ENCODE results near the gene SREK1. TPM values are rescaled to one million over a fixed set of nuclear protein-coding genes. Genes with fewer than 3 reads are reported as not detected.
A peak's percentile ranks its signal among the peaks of the same experiment; 100 is the strongest.

Gene SREK1
- polyA plus RNA-seq, 4 donors: 135 to 170 (median 155) TPM

DNA sequence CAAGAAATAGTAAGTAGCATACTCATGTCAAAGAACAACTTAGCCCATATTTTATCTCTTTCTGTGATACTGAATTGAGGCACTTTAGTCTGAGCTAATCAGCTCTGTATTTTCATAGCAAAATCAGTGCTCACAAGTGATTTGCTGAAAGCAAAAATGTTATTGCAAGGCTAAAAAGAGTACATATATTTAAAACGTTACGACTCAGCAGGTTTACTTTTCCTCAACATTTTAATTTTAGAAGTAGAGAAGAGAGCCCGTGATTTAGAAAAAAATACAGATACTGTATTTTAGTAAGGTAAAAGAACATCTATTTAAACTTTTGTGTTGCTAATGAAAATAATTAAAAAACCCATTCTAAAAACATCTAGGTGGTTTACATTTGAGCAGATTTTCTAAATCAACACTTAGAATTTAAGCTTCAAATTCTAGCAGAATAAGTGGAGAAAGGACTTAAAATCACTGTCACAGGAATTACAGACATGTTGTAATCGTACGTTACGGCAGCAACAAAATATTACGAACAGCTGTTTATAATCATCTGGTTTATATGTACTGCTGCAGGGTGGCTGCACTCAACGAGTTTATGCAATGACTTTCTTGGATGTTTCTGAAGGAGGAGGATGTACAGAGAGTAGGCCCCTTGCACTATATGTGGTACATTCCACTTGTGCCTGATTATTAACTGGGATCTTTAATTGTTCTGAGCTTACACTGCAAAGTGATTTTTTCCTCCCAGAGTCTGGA lies 20.1 kb downstream of the SREK1 start:
- DNase-seq (ENCODE audit: low read depth in 4 of 4, low spot score in 3 of 4): no peak

DNA sequence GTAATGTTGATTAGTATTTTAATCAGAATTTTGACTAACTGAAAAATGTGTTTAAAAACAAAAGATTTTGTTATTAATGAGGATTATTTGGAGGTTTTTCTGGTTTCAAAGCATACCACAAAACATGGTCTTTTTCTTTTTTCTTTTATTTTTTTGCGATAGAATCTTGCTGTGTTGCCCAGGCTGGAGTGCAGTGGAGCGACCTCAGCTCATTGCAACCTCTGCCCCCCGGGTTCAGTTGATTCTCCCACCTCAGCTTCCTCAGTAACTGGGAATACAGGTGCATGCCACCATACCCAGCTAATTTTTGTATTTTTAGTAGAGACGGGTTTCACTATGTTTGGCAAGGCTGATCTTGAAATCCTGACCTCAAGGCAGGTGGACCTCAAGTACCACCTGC lies 24.1 kb downstream of the SREK1 start:
- no peak for DNase-seq (ENCODE audit: low read depth in 4 of 4, low spot score in 3 of 4)

DNA sequence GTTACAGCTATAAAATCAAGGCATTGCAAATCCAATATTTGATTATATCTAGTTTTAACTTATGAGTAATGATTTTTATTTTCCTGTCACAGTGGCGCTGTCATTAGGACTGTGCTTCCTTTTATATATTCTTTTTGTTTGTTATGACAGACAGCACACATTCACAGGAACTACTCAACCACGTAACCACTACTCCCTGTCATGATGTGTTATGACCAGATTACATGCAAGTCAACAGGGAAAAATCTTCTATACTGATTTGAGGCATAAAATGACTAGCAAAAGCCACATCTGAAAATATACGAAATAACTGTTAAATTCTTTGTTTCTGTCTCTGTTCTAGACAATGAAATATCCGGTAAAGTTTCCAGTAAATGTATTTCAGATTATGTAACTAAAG lies 25.4 kb downstream of the SREK1 start:
- no peak for DNase-seq (ENCODE audit: low read depth in 4 of 4, low spot score in 3 of 4)

DNA sequence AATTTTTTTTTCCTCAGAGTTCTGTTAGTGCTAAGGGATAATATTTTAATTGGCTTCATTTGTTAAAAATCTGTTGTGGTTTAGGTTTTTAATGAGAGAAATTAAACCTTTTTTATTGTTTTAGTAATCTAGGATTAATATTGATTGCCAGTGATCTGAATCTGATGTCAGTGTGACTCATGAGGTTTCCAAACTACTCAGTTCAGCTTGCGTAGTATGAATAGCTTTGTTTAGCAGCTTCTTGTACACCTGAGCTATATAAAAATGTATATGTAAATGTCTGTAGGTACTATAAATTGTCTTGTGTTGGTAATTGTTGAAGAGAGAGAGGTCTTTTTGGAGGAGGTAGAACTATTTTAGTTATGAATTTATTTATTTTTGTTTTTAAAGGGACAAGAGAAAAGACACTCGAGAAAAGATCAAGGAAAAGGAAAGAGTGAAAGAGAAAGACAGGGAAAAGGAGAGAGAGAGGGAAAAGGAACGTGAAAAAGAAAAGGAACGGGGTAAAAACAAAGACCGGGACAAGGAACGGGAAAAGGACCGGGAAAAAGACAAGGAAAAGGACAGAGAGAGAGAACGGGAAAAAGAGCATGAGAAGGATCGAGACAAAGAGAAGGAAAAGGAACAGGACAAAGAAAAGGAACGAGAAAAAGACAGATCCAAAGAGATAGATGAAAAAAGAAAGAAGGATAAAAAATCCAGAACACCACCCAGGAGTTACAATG lies 26.3 kb downstream of the SREK1 start:
- DNase-seq (ENCODE audit: low read depth in 4 of 4, low spot score in 3 of 4): no peak

GRCh38 chr5:66171349-66172344 lies 27.5 kb downstream of the SREK1 start:
- DNase-seq (ENCODE audit: low read depth in 4 of 4, low spot score in 3 of 4): peak in 3 of 4 donors; percentile 26 to 31 (median 26)

GRCh38 chr5:66174338-66174737 lies 30.2 kb downstream of the SREK1 start:
- DNase-seq (ENCODE audit: low read depth in 4 of 4, low spot score in 3 of 4): no peak

DNA sequence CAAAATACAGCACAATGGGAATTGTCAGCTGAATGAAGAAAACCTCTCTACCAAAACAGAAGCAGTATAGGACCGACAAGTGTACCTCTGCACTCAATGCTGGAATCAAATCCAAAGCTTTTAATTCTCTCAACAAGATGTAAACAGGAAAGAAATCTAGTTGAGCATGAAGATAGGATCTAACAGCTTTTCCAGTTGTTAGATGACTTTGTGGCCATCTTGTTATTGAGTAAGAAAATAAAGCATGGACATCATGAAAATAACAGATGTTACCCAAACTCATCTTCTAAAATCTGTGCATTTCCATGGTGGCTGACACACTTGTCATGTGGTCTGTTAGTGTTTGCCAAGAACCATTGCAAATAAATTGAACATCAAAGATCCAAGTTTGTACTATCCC lies 34.7 kb downstream of the SREK1 start:
- DNase-seq (ENCODE audit: low read depth in 4 of 4, low spot score in 3 of 4): no peak

DNA sequence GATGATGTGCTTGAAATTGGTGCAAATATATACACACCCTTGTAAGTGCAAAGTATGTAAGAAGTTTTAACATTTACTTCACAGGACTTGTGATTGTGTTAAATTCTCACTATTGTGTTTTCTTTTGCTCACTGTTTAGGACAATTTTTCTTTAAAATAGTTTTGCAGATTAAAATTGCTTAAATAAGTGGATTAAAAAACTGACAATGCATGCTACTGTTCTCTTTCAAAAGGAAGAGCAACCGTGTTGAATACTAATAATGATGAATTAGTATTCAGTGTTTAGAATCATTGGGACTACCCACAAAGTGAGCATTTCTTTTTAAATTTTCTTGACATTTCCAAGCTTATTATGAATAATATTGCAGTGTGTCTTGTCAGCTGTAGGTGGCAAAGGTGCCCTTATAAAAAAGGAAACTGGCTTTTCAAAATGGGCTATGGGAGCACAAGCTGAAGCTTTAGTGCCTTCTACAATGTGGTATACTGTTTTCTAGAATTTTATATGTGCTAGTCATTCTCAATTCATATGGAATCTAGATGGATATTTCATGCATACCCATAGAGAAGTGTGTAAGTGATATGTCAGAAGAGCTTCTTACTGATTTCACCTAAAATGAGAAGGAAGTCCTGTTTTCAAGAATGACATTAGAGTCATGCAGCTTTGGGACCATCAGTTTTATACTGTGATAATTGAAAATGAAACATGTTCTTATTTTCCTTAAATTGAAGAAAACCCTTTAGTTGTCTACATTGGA lies 35.4 kb downstream of the SREK1 start:
- no peak for DNase-seq (ENCODE audit: low read depth in 4 of 4, low spot score in 3 of 4)

DNA sequence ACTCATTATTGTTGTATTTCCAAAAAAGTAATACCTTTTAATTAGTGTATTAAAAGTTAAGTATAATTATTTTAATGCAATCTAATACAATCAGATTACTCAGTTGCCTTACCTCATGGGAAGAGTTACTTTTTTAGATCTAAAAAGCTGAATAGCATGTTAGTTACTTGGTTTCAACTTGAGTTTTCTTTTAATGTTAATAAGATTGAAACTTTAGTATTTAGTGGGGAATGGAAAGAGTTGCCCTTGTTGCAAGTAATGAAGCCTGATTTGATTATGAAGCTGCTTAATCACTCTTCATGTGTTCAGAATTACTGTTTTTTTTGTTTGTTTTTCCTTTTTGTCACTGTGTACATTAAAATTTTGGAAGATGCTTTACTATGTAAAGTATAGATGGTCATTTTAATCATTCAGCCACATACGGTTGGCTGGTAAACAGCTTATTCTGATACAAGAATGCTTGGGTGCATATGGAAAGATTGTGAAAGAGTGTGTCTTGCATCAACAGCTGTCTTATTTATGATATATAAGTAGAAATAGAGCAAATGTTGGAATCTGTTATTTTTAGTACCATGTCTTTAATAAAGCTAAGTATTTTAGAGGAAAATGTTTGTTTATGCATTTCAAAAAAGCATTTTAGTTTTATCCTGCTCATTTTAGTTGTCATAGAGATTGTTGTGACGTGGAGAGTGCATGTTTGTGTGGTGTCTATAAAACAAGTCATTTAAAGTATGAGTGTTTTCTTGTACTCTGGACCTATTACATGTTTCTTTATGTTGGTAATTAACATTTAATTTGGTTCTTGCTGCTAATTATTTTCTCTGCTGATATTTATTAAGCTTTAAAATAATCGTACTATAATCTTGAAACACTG lies 36.4 kb downstream of the SREK1 start:
- peak in 1 of 4 donors; percentile 7 for DNase-seq (ENCODE audit: low read depth in 4 of 4, low spot score in 3 of 4)

- DNase-seq (ENCODE audit: low read depth in 4 of 4, low spot score in 3 of 4): no peak
Observed at GRCh38 chr5:66186108-66186507, 42.0 kb downstream of the SREK1 start.

GRCh38 chr5:66193419-66193818 lies 49.3 kb downstream of the SREK1 start:
- DNase-seq (ENCODE audit: low read depth in 4 of 4, low spot score in 3 of 4): no peak

DNA sequence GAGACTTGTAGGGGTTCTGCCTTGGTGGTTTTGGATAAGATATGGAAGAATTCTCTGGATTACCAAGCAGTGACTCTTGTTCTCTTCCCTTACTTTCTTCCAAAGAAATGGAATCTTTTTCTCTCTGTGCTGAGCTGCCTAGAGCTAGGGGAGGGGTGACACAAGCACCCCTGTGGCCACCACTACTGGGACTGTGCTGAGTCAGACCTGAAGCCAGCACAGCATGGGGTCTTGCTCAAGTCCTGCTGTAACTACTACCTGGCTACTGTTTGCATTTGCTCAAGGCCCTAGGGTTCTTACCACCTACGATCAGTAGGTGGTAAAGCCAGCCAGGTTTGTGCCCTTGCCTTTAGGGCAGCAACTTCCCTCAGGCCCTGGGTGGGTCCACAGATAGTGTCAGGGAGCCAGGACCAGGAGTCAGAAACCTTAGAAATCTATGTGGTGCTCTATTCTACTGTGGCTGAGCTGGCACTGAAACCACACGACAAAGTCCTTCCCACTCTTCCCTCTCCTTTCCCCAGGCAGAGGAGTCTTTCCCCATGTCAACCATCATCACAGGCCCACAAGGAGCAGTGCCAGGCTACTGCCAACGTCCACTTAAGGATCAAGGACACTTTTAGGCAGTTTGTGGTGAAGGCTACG lies 53.8 kb downstream of the SREK1 start:
- DNase-seq (ENCODE audit: low read depth in 4 of 4, low spot score in 3 of 4): no peak

DNA sequence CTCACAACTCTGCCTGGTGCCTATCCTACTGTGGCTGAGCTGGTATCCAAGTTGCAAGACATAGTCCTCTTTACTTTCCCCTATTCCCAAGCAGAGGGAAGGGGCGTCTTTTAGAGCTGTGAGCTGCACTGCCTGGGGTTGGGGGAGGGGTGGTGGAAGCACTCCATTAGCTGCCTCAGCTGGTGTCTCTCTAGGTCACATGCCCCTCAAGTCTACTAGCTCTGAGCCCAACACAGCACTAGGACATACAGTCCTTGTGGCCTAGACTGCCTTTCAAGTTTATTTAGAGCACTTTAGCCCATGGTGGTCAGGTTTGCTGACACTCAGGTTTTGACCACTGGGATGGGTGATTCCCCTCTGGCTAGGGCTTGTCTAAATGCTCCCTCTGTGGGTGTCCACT lies 54.7 kb downstream of the SREK1 start:
- no peak for DNase-seq (ENCODE audit: low read depth in 4 of 4, low spot score in 3 of 4)

GRCh38 chr5:66203531-66203930 lies 59.4 kb downstream of the SREK1 start:
- no peak for DNase-seq (ENCODE audit: low read depth in 4 of 4, low spot score in 3 of 4)

GRCh38 chr5:66206465-66206864 lies 62.4 kb downstream of the SREK1 start:
- no peak for DNase-seq (ENCODE audit: low read depth in 4 of 4, low spot score in 3 of 4)

- peak; percentile 39 to 71 (median 64) for DNase-seq (ENCODE audit: low read depth in 4 of 4, low spot score in 3 of 4)
Observed at GRCh38 chr5:66207800-66208561, 63.9 kb downstream of the SREK1 start.

GRCh38 chr5:66209350-66209749 lies 65.2 kb downstream of the SREK1 start:
- no peak for DNase-seq (ENCODE audit: low read depth in 4 of 4, low spot score in 3 of 4)

GRCh38 chr5:66209794-66210193 lies 65.7 kb downstream of the SREK1 start:
- no peak for DNase-seq (ENCODE audit: low read depth in 4 of 4, low spot score in 3 of 4)
